GM18502 (cell line): ENCODE results near the gene TRAPPC2.
"Not testable (repeated sequence)": the region's sequence is repeated elsewhere in the genome, so short reads cannot be mapped to it uniquely, and the experiment has no call there.

Experiments
- ATAC-seq: cut with Tn5 transposase; IDR thresholded peaks from one replicate; pipeline ENCODE4 v1.9.1; 2021; ENCODE audit warnings: mild to moderate bottlenecking; ENCODE audit not compliant: unreplicated experiment, poor library complexity

TRAPPC2 gene

DNA sequence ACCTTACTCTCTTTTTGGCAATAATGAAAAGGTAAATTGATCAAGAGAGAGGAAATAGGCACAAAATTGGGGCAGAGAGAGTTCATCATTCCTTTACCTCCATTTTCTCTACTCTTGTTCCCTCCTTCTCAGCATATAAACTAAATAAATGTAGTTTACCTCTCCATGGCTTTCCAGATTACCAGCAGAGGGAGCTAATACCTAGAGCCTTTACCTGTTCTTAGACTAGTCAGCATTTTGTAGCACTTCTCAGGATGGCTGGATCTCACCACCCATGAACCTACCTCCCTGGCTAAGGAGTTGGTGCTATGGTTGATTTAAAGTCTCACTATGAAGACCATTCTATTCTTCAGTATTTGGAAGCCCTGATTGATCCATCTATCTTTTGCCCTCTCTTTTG is 15.8 kb upstream of the TRAPPC2 start:
- no peak for ATAC-seq

DNA sequence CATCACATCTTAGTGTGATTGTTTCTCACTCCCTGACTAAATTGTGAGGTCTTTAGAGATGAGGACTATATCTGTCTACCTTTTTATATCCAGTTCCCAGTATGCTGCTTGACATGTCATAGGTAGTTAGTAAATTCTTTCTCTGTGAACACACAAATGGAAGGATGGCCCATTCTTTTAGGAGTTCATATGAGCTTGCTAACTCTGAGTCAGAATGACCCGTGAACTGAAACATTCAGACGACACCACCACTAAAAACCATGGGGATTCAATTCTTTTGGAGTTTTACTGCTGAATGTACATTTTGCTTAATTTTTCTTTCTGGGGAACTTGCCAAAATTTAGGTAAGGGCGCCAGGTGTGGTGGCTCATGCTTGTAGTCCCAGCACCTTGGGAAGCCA is 14.1 kb upstream of the TRAPPC2 start:
- ATAC-seq: no peak

DNA sequence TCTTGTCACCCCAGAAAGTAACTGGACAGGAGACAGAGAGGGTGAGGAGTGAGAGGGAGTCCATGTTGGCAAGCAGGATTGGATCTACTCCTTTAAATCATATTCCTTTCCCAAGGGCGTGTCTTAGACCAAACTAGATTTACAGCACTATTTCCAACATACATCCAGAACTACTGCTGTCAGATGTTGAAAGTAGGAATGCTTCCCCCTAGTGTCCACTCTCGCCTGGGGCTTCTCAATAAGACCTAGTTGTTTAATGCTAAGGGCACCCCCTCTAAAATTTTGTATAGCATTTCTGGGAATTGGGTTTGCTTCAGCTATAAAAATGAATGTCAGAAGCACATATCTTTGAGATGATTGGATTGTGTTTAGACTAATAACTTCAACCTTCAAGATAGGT is 13.4 kb upstream of the TRAPPC2 start:
- no peak for ATAC-seq

DNA sequence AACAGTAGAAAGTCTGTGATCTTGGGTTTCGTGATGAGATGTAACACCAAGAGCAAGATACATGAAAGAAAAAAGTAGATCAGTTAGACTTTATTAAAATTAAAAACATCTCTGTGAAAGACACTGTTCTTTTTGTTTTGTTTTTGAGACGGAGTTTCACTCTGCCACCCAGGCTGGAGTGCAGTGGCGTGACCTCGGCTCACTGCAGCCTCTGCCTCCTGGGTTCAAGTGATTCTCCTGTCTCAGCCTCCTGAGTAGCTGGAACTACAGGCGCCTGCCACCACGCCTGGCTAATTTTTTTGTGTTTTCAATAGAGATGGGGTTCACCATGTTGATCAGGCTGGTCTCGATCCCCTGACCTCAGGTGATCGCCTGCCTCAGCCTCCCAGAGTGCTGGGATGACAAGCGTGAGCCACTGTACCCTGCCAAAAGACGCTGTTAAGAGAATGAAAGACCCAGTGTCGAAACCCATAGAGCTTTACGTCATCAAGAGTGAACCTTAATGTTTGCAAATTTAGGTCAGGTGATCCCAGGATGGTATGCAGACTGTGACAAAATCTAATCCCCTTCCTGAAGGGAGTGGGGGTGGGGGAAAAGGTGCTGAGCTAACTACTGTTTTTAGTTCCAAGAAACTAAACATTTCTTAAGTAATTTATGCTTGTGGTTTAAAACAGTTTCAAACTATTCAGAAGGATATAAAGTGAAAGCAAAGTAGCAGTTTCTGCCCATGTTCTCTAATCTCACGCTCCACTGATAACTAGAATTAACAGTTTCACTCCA is 8.2 kb upstream of the TRAPPC2 start:
- peak; percentile 95 for ATAC-seq

DNA sequence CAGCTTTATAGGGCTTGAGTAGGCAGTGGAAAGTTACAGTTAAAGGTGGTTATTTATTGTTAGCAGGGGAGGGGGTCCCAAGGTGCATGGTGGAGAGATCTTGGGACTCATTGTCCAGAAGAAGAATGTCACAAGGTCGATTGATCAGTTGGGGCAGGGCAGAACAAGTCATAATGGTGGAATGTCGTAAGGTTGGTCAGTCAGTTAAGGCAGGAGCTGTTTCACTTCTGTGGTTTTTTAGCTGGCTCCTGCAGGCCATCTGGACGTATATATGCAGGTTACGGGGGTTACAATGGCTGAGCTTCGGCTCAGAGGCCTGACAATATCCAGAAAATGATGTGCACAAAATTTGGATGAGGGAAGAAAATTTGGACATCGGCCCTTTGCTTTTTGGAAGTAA is 7.3 kb upstream of the TRAPPC2 start:
- ATAC-seq: no peak

DNA sequence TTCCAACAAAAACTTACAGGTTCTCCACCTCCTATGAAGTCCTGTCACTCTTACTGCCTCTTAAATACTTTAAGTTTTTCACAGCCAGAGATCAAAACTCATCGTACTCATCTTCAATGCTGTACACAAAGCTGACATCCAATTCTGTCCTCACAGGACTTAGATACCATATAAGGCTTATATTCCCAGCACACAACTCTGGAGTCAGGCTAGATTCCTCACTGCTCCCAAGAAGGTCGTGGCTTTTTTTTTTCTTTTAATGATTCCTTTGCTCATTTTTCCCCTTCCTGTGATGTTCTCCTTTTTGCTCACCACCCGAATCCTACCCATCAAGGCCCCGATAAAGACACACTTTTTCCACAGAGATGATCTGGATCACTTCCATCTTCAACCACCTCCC is 914 bp downstream of the TRAPPC2 start:
- ATAC-seq: no peak

DNA sequence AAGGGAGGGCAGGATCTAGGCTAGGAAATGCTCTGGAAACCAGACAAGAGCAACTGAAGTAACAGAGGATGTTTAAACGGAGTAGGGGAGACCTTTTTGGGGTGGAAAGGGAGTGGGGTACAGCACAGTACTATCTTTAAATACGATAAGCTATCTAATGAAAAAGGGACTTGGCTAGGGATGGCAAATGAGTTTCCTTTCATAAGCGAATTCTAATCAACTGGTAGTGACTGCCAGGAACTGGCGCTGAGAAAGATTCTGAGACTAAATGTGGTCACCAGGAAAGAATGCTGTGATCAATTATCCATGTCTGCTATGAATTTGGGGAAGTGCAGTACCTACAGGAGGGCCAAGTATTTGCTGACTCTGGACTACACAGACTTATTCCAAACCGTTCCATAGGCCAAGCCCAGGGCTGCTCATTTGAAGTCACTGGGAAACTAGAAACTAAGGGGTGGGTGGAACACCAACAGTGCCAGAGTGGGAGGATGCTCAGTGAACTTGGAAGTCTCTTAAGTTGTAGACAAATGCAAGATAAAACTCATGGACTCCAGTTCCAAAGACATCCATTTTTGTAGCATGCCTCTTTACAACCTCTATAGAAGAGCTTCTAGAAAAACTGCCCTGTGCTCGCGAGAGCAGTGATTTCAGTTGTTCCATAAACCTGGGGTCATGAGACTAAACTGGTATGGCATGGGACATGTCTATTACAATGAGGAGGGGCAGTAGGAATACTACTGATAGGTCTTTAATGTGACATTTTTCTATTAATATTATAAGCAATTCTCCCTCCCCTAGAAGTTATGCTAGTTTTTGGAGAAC is 2.0 kb downstream of the TRAPPC2 start:
- no peak for ATAC-seq

DNA sequence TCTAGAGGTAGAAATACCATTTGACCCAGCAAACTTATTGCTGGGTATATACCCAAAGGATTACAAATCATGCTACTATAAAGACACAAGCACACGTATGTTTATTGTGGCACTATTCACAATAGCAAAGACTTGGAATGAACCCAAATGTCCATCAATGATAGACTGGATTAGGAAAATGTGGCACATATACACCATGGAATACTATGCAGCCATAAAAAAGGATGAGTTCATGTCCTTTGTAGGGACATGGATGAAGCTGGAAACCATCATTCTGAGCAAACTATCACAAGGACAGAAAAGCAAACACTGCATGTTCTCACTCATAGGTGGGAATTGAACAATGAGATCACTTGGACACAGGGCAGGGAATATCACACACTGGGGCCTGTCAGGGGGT is 3.9 kb downstream of the TRAPPC2 start:
- ATAC-seq: not testable (repeated sequence)

DNA sequence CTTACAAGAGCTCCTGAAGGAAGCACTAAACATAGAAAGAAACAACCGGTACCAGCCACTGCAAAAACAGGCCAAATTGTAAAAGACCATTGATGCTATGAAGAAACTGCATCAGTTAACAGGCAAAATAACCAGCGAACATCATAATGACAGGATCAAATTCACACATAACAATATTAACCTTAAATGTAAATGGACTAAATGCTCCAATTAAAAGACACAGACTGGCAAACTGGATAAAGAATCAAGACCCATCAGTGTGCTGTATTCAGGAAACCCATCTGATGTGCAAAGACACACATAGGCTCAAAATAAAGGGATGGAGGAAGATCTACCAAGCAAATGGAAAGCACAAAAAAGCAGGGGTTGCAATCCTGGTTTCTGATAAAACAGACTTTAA is 7.8 kb downstream of the TRAPPC2 start:
- not testable (repeated sequence) for ATAC-seq

DNA sequence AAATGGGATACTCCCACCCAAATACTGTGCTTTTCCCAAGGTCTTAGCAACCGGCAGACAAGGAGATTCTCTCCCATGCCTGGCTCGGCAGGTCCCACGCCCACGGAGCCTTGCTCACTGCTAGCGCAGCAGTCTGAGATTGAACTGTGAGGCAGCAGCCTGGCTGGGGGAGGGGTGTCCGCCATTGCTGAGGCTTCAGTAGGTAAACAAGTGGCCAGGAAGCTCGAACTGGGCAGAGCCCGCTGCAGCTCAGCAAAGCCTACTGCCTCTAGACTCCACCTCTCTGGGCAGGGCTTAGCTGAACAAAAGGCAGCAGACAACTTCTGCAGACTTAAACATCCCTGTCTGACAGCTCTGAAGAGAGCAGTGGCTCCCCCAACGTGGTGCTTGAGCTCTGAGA is 9.5 kb downstream of the TRAPPC2 start:
- ATAC-seq: not testable (repeated sequence)

DNA sequence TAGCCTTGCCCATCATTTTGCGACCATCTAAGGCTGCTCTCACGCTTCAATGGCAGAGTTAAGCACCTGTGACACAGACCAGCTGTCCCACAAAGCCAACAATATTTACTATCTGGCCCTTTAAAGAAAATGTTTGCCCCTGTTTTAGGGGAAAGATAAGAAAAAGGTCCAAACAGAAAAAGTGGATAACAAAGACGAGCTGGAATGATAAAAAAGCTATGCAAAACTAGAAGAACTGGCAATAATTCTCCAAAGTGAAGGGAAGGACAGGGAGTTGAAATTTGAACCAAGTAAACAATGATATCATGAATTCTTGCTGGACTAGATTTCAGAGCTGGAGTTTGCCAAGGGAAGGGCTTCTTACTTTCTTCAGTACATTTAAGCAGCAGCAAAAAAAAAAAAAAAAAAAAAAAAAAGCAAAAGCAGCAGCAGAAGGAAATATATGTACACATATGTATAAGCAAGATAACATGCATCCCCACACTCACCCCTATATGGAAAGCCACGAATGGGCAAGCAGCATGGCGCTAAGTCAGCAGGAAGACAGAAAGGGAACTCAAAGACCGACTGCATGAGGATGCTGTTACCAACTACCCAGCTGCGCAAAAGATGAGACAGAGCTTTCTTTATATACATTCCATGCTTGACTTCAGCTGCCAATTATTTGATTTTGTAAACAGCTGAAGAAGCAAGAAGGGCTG is 12.5 kb downstream of the TRAPPC2 start:
- no peak for ATAC-seq

DNA sequence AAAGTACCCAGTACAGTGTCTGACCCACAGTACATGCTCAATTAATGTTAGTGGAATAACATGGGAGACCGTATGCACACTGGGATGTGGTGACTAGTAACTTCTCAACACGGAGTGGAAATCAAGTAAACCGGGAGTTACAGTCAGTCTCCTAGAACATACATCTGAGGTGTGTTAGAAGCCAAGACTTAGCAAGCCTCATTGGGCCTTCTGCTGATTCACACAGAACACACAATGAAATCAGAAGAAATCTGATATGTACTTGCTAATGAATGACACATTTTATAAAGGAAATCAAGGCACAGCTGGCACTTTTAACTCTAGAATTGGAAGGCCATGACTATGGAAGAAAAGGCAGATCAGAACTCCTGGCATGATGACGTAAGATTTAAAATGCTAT is 13.0 kb downstream of the TRAPPC2 start:
- ATAC-seq: no peak

DNA sequence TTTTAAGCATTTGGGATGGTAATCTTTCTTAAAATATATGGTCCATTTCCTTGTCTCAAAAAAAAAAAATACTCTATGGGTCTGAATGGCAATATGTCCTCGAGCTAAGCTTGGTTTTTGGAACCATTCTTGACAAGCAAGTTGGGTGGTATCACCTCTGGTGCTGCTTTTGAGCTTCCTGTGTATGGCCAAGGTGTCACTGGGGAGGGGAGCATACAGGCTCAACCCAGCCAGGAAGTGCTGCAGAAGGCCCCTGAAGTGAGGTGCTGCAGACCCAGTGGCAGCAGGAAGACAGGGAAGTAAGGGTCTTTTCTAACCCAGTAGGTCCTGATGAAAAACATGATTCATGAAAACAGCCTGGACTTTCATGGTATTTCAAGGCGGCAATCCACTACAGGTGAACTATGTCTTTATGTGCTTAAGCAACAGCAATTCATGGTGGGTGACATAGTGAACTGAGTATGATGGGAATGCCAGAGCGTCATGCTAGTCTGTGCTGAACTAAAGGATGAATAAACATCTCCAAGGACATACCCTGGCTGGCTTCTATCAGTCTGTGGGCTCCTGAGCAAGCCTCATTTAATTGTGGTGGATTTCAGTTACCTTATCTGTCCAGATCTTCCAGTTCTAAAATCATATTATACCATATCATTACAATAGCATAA is 15.1 kb downstream of the TRAPPC2 start:
- ATAC-seq: no peak

DNA sequence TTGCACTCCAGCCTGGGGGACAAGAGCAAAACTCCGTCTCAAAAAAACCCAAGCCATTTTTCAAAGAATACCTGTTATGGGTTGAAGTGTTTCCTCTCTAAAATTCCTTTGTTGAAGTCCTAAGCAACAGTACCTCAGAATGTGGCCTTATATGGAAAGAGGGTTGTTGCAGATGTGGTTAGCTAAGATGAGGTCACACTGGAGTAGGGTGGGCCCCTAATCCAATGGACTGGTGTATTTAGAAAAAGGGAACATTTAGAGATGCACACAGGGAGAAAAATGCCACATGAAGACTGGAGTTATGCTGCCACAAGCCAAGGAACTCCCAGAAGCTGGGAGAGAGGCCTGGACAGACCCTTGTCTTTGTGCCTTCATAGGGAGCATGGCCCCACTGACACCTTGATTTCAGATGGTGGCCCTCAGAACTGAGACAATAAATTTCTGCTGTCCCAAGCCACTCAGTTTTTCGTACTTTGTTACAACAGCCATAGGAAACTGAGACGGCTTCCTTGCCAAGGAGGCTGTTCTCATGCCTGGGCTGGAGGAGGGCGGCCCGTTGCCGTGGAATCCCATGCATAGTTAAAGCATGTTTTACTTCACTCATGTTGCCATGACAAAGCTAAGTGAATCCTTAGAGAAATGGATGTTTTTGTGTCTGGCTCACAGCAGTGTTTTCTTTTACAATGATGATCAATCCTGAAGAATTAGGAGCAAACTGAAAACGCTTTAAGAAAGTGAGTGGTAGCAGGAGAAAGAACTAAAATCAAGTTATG is 16.5 kb downstream of the TRAPPC2 start:
- ATAC-seq: no peak

DNA sequence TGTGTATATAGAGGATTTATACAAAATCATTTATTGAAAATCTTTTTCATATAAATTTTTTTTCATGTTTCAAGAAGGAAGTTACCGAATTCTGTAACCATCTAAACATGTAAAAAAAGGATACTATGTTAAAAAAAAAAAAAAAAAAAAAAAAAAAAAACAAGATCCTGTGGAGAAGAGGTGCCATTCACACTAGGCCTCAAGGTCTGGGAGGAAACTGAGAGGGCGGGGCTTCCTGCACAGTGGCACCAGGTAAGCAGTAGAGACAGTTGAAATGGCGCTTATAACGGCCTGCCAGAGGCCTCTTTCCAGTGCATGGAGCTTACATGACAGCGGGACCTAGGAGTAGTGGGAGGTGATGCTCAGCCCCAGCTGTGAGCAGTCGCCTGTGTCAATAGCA is 17.5 kb downstream of the TRAPPC2 start:
- no peak for ATAC-seq

DNA sequence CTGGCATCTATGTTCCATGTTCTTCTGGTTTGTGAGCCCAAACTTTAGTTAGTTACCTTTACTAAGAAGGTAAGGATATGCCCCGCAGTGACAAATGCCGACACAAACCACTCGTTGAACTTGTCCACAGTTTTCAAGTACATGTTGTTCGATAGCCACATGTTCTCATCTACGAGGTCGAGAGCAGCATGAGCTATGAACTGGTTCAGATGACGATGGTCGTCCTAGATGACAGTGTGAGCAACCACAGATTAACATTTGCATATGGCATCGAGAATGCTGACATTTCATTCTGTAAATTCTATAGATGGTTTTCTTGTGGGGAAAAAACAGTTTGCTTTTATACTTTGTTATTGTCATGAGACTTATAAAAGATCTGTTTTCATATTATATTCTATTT is 18.0 kb downstream of the TRAPPC2 start:
- no peak for ATAC-seq

DNA sequence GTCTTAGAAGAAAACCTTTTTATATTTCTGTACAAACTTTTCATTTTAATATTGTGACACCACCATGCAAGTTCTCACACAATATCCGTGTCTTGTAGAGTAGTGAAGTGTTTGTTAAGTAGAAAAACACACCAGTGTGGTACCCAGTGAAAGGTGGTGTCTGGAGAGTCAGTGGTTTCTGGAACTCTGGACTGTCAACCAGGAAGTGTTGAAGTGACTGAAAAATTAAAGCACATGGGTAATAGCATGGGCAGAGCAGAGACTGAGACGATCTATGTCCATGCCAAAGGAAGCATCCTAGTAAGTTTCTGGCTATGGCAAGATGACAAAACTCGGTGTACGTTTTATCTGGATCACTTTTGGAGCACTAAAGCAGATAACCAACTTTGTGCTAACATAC is 23.3 kb downstream of the TRAPPC2 start:
- no peak for ATAC-seq

DNA sequence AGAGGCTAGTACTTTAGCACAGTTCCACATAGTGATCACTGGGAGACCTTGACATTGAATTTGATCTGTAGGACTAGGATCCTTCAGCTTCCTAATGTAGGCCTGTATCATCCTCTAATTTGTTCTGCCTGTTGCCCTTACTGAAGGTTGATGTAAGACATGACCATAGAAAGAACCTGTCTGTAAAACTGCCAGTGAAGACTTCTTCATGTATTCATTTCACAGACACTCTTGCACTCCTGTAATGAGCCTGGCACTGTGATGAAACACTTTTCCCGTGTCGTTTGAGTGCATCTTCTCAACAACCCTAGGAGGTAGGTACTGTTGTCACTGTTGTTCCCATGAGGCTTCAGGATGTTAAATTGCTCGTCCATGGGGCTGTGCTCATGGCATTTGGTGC is 30.8 kb downstream of the TRAPPC2 start:
- ATAC-seq: no peak

DNA sequence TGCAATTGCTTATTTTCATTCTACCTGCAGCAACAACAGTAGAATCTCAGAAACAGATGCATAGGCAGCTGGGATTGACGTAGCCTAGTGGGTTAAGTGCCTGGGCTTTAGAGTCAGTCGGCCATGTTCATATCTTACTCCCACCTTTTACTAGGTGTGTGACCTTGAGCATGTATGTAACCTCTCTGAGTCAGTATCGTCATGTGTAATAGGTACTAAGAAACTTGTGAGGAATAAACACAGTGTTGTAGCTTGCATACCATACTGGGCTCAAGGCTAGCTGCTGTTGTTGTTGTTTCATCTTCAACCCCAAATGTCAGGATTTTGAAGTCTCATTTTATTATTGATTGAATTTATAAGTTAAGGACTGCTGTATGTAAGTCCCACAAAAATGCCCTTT is 31.3 kb downstream of the TRAPPC2 start:
- ATAC-seq: no peak
